C4-2B (cell line): ENCODE measurements around the gene EVC2.

Experiments
- CTCF ChIP-seq: fragments of 450-650 bp; conservative IDR thresholded peaks from 2 replicates; pipeline ENCODE4 v1.5.1; 2017; ENCODE audit warnings: mild to moderate bottlenecking
- ZFX ChIP-seq: fragments of 450-650 bp; IDR thresholded peaks from 2 replicates; pipeline ENCODE4 v1.6.1; 2017

- TF ChIP-seq CTCF: no peak
- no peak for TF ChIP-seq ZFX
Measured at GRCh38 chr4:5721923-5722322, 13.6 kb upstream of the EVC2 start.
